Neutrophil (primary cell): Measurements from ENCODE around the gene ARHGAP22.
"Not testable (repeated sequence)": the region's sequence is repeated elsewhere in the genome, so short reads cannot be mapped to it uniquely, and the experiment has no call there.

Experiments
- H3K27ac ChIP-seq: fragments of 200-600 bp; sonication (generic); 2 replicates; pipeline ENCODE4 v1.5.1; 2016; ENCODE audit warnings: mild to moderate bottlenecking, moderate library complexity
- H3K27me3 ChIP-seq: fragments of 200-600 bp; sonication (generic); 2 replicates; pipeline ENCODE4 v1.6.0; 2016; ENCODE audit warnings: mild to moderate bottlenecking
- H3K36me3 ChIP-seq: fragments of 200-600 bp; sonication (generic); 2 replicates; pipeline ENCODE4 v1.5.1; 2017
- H3K4me1 ChIP-seq, 2 experiments: fragments of 200-600 bp in 1 of 2; sonication (generic) in 1 of 2; 1 replicate in 1 of 2; 2 replicates in 1 of 2; pipeline versions ENCODE4 v1.5.1 to v1.6.1; 2013 to 2016; ENCODE audit warnings: low read depth in 1 of 2, low read length in 1 of 2, mild to moderate bottlenecking in 1 of 2, moderate library complexity in 1 of 2; ENCODE audit not compliant: control insufficient read depth in 1 of 2, insufficient read depth in 1 of 2
- H3K4me3 ChIP-seq, 2 experiments: fragments of 200-600 bp in 1 of 2; sonication (generic) in 1 of 2; 1 replicate in 1 of 2; 2 replicates in 1 of 2; pipeline ENCODE4 v1.5.1; 2013 to 2016; ENCODE audit warnings: low read depth in 1 of 2, low read length in 1 of 2, mild to moderate bottlenecking in 1 of 2, moderate library complexity in 1 of 2
- H3K9me3 ChIP-seq: fragments of 200-600 bp; sonication (generic); 2 replicates; pipeline ENCODE4 v1.5.1; 2016
- TF ChIP-seq, protein P1 (sequence below): fragments of 200-600 bp; sonication (generic); IDR thresholded peaks from 2 replicates; pipeline ENCODE4 v1.5.1; 2016; ENCODE audit warnings: antibody characterized with exemption

Gene ARHGAP22

DNA sequence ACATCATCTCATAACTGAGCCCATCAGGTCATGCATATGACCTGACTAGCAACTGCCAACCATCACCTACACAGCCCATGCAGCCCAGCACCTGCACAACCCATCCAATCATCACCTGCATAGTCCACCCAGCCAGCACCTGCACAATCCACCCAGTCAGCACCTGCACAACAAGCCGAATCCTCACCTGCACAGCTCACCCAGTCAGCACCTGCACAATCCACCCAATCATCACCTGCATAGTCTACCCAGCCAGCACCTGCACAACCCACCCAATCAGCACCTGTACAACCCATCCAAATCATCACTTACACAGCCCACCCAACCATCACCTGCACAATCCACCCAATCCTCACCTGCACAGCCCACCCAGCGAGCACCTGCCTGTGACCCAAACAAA is 46.4 kb upstream of the ARHGAP22 start:
- H3K4me1 ChIP-seq = peaks cover 13 to 15% of the 10 kb centered on the region in 2 experiments
- no peaks in the 10 kb centered on the region for H3K9me3 ChIP-seq
- H3K27me3 ChIP-seq = peaks cover 73% of the 10 kb centered on the region
- no peak overlapping the region for H3K27ac ChIP-seq
- TF ChIP-seq, protein P1, sequence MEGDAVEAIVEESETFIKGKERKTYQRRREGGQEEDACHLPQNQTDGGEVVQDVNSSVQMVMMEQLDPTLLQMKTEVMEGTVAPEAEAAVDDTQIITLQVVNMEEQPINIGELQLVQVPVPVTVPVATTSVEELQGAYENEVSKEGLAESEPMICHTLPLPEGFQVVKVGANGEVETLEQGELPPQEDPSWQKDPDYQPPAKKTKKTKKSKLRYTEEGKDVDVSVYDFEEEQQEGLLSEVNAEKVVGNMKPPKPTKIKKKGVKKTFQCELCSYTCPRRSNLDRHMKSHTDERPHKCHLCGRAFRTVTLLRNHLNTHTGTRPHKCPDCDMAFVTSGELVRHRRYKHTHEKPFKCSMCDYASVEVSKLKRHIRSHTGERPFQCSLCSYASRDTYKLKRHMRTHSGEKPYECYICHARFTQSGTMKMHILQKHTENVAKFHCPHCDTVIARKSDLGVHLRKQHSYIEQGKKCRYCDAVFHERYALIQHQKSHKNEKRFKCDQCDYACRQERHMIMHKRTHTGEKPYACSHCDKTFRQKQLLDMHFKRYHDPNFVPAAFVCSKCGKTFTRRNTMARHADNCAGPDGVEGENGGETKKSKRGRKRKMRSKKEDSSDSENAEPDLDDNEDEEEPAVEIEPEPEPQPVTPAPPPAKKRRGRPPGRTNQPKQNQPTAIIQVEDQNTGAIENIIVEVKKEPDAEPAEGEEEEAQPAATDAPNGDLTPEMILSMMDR = no peak
- H3K4me3 ChIP-seq = no peak overlapping the region
- H3K36me3 ChIP-seq = no peaks in the 10 kb centered on the region

- H3K27me3 ChIP-seq = peaks cover 64% of the 10 kb centered on the region
- TF ChIP-seq, protein P1 = no peak
- no peaks in the 10 kb centered on the region for H3K4me1 ChIP-seq
- H3K4me3 ChIP-seq = no peak overlapping the region
- H3K36me3 ChIP-seq = no peaks in the 10 kb centered on the region
- H3K27ac ChIP-seq = no peak overlapping the region
- H3K9me3 ChIP-seq = no peaks in the 10 kb centered on the region
Observed at GRCh38 chr10:48649349-48649944, 44.6 kb upstream of the ARHGAP22 start.

DNA sequence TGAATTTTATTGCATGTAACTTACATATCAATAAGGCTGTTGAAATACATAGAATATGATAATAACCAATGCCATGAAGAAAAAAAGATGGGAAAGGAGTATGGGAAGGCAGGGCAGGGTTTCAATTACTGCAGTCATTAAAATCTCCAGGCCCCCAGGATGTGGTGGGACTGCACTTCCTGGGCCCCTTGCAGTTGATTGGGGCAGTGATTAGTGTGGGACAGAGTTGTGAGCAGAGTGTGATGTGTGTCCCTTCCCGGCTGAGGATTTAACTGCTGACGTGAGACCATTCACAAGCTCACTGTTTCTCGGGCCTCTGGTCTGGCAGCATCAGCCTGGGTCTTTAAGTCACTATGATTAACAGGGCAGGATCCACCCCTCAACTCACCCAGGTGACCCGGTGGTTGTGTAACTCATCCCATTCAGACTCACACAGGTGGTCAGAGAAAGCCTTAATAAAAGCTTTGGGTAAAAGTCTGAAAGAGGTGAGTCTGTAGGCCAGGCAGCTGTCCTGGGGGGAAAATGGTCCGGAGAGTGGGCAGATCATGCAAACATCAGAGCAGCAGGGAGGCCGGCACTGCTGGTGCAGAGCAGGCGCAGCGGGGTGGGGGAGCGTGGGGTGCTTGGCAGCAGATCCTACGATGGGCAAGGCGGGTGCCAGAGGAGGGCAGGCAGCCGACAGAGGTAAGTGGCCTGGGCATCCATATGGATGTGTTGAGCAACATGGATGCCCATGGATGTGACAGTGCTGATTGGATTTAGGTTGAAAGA is 43.5 kb upstream of the ARHGAP22 start:
- no peaks in the 10 kb centered on the region for H3K9me3 ChIP-seq
- H3K27ac ChIP-seq = no peak overlapping the region
- H3K4me1 ChIP-seq = no peaks in the 10 kb centered on the region
- H3K36me3 ChIP-seq = no peaks in the 10 kb centered on the region
- H3K27me3 ChIP-seq = peaks cover 53% of the 10 kb centered on the region
- TF ChIP-seq, protein P1 = no peak
- no peak overlapping the region for H3K4me3 ChIP-seq

DNA sequence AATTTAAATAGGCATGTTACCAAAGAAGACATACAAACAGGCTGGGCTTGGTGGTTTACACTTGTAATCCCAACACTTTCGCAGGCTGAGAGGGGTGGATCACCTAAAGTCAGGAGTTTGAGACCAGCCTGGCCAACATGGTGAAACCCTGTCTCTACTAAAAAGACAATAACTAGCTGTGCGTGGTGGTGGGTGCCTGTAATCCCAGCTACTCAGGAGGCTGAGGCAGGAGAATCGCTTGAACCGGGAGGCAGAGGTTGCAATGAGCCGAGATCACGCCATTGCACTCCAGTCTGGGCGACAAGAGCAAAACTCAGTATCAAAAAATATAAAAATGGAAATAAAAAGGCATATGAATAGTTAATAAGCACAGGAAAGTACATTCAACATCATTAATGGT is 42.2 kb upstream of the ARHGAP22 start:
- not testable (repeated sequence) for H3K36me3 ChIP-seq, H3K4me3 ChIP-seq, H3K4me1 ChIP-seq, H3K27ac ChIP-seq, H3K9me3 ChIP-seq
- H3K27me3 ChIP-seq = peaks cover 40% of the 10 kb centered on the region

DNA sequence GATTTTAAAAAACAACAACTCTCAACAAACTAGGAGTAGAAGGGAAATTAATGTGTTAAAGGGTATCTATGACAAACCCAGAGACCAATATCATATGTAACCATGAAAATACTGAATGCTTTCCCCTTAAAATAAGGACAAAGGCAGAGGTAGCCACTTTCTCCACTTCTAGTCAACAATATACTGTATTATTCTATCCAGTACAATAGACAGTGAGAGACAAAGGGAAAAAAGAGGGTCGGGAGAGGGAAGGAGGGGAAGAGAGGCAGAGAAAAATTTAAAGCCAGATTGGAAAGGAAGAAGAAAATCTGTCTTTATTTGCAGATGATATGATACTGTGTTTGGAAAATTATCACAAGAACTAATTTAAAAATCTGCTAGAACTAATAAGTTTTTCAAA is 40.7 kb upstream of the ARHGAP22 start:
- no peaks in the 10 kb centered on the region for H3K4me1 ChIP-seq
- H3K27ac ChIP-seq = no peak overlapping the region
- no peaks in the 10 kb centered on the region for H3K9me3 ChIP-seq
- H3K27me3 ChIP-seq = peaks cover 25% of the 10 kb centered on the region
- no peaks in the 10 kb centered on the region for H3K36me3 ChIP-seq
- H3K4me3 ChIP-seq = no peak overlapping the region
- TF ChIP-seq, protein P1 = no peak

- H3K9me3 ChIP-seq = not testable (repeated sequence)
Observed at GRCh38 chr10:48641099-48641690, 36.3 kb upstream of the ARHGAP22 start.

More at GRCh38 chr10:48641099-48641690, 36.3 kb upstream of the ARHGAP22 start:
- not testable (repeated sequence) for H3K27ac ChIP-seq, H3K4me1 ChIP-seq, H3K4me3 ChIP-seq, H3K36me3 ChIP-seq
- peaks cover 18% of the 10 kb centered on the region for H3K27me3 ChIP-seq
